Adrenal gland (tissue), 5 donors: ENCODE data around the gene TSHZ2.

ENCODE experiments used
- POLR2A ChIP-seq, 2 donors: fragments of 450-650 bp; IDR thresholded peaks; one replicate each; pipeline ENCODE4 v1.6.1; 2017; ENCODE audit warnings: antibody characterized with exemption in 2 of 2, mild to moderate bottlenecking in 2 of 2, moderate library complexity in 1 of 2
- TF ChIP-seq, protein P1 (sequence below), 6 experiments: fragments of 450-650 bp in 4 of 6; fragments of 200-600 bp in 2 of 6; sonication (generic) in 1 of 6; IDR thresholded peaks; 1 replicate in 5 of 6; 2 replicates in 1 of 6; pipeline versions ENCODE4 v1.5.1 to v1.8.0; 2016 to 2021; ENCODE audit warnings: antibody characterized with exemption in 6 of 6, mild to moderate bottlenecking in 2 of 6, moderate library complexity in 1 of 6
- donor health status: DM: no; HTN: no; CAD: no.

DNA sequence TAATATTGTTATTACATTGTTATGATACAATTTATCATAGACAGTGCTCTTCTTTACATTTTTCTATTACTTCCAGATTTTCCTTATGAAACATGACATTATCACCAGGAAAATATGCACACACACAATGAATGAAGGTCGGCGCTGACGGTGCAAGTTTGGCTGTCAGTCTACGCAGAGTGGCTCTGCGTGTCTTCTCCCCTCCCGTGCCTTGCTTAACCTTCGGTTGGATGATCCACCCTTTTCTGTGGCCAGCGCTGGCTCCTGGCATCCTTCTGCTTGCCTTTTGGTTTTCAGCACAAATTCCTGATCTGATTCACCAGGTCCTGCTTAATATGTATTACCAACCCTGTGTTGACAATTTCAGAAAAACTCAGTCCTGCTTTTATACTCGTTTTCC, 157.4 kb downstream of the TSHZ2 start:
- TF ChIP-seq, protein P1, sequence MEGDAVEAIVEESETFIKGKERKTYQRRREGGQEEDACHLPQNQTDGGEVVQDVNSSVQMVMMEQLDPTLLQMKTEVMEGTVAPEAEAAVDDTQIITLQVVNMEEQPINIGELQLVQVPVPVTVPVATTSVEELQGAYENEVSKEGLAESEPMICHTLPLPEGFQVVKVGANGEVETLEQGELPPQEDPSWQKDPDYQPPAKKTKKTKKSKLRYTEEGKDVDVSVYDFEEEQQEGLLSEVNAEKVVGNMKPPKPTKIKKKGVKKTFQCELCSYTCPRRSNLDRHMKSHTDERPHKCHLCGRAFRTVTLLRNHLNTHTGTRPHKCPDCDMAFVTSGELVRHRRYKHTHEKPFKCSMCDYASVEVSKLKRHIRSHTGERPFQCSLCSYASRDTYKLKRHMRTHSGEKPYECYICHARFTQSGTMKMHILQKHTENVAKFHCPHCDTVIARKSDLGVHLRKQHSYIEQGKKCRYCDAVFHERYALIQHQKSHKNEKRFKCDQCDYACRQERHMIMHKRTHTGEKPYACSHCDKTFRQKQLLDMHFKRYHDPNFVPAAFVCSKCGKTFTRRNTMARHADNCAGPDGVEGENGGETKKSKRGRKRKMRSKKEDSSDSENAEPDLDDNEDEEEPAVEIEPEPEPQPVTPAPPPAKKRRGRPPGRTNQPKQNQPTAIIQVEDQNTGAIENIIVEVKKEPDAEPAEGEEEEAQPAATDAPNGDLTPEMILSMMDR (IDR thresholded peaks at IDR 0.05) = no peak
- no peak for TF ChIP-seq POLR2A (IDR thresholded peaks at IDR 0.05)
